NK-92 (cell line): ENCODE measurements around the gene CASK.
"Not testable (repeated sequence)": the region's sequence is repeated elsewhere in the genome, so short reads cannot be mapped to it uniquely, and the experiment has no call there.

ENCODE experiments used
- DNase-seq: peaks from one replicate; lab custom pipeline; 2025; ENCODE audit not compliant: unreplicated experiment; lab: John Stamatoyannopoulos, UW

CASK gene

DNA sequence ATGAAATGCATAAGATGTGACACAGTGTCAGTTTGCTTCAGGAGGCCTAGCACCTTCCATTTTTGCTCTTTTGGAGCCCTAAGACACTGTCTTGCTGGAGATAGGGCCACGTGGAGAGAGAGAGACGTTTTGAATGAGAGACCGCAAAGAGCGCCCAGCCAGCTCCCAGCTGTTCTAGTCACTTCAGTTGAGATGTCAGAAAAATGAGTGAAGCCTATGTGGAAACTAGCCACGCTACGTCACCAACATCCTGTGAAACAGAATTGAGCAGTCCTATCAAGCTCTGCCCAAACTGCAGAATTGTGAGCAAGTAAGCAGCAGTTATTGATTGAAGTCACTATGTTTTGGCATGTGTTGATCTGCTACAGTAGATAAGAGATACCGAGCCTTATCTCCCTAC is 186.3 kb downstream of the CASK start:
- no peak for DNase-seq

DNA sequence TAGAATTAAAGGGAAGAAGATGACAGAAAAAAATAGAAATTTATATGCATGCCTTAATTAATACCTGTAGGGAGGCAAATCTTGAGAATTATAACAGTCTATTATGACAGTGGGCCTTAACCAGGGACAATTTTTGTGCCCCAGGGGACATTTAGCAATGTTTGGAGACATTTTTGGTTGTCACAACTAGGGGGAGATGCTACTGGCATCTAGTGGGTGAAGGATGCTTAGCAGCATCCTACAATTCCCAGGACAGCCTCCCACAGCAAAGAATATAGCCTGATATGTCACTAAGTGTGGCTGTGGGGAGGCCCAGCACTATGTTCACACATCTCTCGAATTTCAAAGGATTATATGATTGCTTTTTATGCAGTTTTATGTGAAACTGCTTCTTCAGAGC is 188.8 kb downstream of the CASK start:
- no peak for DNase-seq

DNA sequence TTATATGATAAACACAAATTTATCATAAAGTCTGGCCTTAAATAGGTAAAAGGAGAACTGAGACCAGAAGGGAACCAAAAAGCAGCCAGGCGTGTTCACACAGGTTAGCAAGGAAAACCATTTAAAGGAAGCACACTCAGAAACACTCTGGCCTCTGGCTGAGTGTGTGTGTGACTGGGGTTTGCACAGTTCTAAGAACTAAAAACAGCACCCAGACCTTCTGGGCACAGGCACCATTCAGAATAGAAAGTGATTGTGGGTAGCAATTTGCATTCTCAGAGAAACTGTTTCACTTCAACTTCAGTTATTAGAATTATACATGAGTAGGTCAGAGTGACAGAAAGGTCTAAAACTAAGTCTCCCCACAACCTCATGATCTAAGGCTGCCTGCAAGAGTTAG is 189.4 kb downstream of the CASK start:
- DNase-seq, result no peak

DNA sequence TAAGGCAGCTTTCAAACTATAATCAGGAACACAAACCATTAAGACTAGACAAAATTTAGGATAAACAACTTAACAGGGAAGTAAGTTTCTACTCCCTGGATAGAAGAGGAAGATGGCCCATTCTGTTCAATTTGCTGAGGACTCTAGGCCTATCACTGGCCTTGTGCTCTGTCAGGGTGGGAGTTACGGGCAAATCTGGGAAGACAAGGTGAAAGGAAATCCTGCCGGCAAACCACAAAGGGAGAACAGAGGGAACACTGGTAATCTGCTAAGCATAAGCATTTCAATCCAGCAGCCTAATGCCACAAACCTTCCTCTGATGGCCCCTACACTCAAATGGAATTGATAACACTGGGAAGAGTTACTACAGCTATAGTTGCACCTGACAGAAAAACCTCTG is 191.1 kb downstream of the CASK start:
- DNase-seq, result no peak

DNA sequence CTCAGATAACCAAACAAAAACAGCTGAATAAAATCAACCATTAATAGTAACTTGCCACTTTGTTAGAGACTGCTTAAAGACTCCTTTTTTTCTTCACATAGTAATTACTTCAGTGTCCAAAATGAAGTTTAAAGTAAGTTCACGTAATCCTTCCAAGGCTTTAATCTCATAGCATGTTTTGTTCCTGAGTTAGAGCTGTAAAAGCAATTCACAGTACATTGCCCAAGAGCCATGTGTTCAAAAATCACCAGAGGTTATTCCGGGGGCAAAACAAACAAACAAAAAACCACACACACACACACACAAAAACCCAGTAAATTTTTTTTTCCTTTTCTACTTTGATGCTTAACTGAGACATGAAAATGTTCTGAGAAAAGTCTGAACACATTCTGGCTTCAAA is 193.3 kb downstream of the CASK start:
- no peak for DNase-seq

DNA sequence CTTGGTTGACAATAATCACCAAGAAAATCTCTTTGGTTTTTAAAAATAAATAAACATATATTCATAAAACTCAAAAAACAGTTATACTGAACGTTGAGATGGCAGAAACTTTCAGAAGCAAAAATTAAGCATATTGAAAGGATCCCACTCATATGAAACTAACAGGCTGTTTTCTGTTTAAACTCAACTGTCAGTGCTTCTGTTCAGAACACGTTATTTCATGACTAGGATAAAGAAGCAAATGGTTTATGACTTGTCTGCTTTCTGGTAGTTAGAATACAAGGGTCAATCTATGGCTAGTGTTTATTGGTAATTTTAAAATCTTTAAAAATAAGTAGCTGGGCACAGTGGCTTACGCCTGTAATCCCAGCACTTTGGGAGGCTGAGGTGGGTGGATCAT is 195.2 kb downstream of the CASK start:
- DNase-seq, result no peak

DNA sequence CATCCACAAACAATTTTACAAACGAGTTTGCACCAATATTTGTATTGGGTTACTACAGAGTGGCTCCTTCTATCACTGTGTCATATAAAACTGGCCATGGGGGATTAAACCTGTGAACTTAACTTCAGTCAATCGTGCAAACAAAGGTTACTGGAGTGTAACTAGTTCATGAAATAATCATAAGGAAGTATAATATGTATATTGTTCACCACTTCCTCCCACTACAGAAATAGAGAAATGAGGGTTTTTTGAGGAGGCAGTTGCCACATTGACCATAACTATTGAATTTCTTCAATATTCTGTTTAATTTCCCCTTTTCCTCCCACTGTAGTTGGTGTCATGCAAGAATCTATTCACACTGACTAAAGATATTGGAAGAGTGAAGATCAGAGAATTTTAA is 199.5 kb downstream of the CASK start, which contains the start of gene GPR82:
TSS of gene GPR82 (plus strand) at position 356 of the 400 bp plus-strand sequence. CDS start 2,846 bp downstream, outside the sequence.
- no peak for DNase-seq

DNA sequence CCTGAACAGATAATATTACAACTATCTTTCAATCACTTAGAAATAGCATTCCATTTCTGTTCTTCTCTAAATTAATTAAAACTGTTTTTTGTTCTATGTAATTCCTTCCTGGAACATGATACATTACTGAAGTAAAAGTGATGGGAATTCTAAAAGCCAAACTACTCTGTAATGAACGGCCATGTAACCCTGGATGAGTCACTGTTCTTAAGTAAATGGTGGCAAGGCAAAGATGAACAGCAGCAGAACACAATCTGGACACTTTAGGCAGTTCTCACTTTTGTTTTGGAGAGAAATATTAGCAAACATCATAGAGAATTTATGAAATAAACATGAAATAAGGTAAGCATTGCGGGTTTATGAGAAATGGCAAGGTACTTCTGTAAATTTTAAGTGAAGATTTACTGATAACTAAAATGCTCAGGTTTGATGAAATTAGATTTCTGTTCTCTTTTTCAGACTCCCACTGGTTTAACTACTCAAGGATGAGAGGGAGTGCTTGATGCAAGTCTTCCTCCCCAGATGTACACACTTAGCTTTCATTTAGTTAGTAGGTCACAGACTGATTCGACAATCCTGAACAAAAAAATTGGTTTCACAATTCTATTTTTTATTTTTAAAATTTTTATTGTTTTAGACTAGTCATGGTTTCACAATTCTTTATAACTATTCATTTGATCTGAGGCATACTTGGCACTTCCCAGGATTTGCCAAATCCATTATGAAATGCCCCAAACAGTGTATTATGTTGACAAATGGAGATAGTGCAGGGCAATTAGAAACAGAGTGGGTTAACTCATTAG is 200.3 kb downstream of the CASK start:
- DNase-seq, result no peak

DNA sequence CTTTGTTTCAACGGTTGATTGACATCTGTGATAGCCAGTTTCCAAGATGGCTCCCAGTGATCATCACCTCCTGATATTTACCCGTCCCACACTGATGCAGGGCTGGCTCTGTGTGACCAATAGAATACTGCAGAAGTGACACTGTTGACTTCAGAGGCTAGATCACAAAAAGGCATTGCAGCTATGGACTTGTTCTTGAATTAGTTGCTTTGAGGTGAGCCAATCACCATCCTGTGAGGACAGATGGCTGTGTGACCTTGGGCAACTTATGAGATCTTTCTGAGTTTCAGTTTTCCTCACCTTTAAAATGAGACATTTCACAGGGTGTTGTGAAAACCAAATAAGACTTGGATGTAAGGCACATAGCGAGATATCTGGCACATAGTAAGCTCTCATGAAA is 201.1 kb downstream of the CASK start:
- DNase-seq, result no peak

DNA sequence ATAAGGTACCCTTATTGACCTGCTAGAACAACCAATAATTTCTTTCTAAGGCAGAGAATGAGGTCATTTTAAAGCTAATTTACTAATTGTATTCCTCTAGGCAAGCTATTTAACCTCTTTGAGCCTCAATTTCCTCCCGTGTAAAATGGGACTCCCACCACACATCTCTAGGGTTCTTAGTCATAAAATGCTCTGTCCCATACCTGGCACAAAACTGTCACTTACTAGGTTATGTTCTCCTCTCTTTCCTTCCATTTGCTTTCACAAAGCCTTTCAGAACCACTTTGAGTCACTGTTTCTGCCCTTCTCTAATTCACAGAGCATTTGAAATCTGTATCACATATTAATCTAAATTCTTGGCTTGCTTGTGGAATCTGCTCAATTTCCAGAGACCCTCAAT is 201.8 kb downstream of the CASK start:
- no peak for DNase-seq

DNA sequence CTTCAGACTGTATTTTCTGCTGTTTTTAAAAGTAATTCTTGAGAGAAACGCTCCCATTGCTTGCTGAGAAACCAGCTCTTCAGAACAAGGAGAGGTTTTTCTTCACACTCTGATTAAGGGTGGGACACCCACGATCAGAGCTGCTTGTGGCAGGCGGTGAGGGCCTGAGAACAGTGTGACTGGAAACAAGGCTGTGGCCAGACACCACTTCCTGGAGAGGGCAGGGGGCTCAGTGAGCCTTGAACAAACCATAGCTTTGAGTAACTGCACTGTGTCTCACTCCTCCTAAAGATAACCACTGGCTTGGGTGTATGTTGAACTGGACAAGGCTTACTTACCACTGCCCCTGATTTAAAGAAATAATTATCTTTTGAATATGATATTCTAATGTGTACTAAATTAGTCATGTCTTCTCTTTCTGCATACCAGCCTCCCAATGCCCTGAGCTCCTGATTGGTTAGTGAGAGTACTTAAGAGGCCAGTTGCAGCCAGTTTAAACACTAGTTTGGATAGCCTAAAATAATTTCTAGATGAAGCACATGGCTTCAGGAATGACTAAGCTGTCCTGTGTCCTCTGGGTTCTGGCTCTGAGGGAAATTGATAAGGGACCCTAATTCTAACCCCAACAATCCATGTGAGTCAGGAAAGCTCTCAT is 203.1 kb downstream of the CASK start:
- no peak for DNase-seq

DNA sequence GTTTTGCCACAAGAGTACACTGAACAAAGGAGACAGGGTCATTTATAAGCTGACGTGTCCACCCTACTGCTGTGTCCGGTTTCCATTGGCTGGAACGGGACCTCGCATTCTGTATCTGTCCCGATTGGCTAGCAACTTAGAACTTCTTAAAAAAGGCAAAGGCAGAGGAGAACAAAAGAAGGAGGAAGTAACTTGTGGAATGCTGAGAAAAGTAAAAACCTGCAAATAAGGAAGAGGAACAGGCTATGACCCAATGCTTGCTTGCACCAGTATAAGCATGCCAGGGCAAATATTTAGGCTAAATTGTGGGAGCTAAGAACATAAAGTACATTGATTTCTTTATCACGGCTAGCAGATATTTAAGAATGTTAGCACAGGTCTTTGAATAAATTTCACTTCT is 203.7 kb downstream of the CASK start:
- DNase-seq, result not testable (repeated sequence)

DNA sequence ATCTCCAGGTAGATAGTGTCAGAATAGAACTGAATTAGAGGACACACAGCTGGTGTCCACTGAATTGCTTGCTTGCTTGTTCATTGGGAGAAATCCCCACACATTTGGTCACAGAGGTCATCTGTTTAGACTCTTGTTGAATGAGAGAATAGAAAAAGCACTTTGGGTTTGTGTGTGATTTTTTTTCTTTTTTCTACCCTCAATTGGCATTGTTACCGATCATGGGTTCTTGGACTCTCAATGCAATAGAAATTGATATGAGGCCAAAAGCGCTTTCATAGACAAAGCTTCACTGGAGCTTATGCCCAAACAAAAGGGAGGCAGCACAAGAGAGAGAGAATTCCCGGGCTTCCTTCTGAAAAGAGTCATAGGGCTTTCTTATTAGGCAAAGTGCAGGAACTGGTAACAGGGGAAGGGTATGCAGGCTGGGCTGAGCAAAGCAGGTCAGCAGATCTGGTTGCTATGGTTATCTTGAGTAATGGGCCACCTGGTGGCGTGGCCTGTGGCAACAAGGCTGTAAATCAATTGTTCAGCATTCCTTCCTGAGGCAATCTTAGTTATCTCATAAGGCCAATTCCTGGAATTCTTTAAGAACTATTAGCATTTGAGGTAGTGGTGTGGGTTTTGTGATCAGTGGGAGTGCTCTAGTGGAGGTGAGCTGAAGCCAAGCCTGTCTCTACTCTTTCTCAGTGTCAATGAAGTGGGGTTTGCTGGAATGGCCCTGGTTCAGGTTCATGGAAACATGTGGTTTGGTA is 204.7 kb downstream of the CASK start:
- no peak for DNase-seq

DNA sequence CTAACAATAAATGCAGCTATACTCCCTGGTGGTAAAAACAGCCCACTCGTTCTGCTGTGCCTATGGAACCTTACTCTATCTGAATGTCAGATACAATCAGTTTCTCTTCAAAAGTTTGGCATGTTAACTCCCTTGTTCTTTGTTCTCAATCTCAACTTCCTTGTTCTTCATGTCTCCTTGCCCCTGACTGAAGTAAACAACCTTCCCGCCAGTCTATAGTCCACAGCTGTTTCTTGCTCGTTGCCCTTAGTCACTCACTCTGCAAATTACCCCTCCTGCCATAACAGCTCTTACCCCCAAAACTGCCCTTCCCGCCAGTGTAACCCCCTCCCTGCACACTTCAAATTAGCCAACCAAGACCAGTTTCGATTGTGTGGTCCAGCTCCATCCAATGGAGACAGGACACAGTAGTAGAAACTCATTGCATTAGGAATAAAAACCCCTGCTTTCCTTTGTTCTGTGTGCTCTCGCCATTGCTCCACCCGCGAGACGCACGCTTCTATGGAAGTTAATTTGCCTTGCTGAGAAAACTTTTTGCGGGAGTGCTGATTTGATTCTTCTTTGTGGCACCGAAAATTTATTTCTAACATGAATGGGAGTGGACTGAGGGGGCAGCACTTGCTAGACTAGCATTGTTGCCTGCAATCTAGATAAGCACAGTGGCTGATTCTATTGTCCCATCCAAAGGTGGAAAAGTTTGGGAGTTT is 206.4 kb downstream of the CASK start:
- no peak for DNase-seq

DNA sequence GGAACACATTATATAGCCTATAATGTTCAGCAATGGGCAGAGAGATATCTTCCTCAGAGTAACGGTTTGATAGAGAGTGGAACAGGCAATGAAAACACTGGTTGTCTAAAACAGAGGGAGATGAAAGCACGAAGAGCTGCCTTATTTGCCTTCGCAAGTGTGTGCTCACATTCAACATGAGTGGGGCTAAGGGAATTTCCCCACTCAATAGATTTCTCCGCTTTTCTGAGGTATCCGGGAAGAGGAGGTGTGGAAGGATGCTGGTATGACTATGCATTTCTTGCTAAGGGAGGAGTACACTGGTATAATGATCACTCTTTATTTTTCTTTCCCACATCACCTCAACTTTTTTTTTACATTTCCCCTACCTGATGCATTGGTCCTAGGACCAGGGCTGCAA is 207.1 kb downstream of the CASK start:
- no peak for DNase-seq

DNA sequence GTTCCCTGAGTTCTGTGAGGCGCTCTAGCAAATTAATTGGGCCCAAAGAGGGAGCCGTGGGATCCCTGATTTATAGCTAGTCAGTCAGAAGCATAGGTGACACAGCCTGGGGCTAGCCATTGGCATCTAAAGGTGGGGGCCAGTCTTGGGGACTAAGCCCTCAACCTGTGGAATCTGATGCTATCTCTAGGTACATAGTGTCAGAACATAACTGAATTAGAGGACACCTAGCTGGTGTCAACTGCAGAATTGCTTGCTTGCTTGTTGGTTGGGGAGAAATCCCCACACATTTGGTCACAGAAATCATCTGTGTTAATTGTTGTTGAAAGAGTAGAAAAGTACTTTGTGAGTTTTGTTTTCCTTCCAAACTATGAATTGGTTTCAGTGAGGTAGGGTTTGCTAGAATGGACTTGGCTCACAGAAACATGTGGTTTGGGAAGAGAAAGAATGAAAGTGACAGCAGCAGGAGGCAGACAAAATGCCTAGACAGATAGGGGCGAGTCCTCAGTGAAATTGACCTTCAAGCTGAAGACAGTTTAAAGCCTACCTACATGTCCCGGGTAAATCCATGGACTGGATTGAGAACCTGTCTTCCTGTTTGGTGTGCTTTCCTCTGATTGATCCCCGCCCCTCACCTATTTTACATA is 212.2 kb downstream of the CASK start:
- DNase-seq, result no peak

DNA sequence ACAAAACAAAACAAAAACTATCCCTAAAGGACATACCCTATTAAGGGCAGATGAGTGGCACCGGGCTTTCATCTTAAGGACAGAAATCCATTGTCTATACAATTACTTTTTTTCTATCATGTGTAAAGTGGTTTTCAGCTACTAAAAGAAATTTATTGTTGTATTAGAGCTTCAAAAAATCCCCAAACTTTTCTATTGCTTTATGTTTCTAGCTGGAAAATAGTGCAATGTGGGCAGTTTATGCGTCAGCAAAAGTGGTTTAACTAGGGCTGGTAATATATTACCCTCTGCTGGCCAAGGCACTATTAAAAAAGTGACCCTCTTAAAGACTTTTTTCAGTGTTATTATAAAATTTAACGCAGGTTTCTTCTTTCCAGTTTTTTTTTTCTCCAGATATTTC is 214.9 kb downstream of the CASK start:
- DNase-seq, result no peak

DNA sequence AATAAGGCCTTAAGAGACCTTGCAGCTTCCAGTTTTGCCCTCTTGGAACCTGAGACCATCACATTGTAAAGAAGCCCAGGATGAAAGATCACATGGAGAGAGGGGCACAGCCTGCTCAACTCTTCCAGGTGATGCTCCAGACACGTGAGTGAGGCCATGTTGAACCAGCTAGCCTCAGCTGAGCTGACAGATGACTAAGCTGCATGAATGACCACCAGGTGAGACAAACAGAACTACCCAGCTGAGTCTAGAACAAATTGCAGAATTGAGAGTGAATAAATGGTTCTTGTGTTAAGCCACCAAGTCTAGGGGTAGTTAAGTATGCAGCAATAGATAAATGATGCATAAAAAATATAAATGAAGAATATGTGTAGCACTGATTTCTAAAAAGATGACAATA is 216.1 kb downstream of the CASK start:
- no peak for DNase-seq

DNA sequence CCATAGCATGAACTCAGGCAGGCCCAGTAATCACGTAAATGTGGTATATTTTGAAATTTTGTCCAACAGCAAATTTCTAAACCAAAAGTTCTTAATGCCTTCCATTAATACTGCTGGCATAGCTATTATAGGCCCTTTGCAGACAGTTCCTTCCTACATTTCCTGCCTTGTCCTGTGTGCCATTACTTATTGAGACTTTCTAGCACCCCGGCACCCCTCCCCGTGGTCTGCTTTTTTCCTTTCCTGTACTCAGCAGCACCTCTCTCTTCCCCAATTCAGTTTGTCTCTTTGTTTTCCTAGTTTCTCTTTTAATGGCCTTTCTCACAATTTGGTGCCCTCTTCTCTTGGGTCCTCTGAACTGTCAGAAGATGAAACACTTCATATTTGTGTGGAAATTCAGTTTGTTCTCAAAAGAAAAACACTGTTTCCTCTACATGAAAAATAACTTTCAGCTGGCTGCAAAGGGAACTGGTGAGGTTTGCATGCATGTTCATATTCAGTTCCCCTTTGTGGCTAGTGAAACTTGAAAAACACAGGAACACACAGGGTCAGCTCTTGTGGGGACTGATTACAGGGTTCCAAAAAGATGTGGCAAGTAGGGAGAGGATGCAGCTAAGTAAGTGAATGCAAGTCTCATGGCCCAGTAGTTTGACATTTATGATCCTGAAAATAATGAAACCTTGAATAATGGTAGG is 217.5 kb downstream of the CASK start:
- DNase-seq, result no peak

DNA sequence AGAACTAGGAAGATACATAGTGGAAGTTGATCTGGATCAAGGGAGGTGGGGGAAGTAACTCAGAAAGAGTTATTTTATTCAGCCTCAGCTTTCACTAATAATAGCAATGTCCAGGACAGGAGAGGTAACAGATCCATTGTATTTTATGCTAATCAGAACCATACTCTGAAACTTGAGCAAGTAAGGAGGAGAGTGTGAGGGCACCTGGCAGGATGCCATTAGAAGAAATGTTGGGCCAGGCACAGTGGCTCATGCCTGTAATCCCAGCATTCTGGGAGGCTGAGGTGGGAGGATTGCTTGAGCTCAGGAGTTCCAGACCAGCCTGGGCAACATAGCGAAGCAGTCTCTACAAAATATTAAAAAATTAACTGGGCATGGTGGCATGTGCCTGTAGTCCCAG is 218.3 kb downstream of the CASK start:
- no peak for DNase-seq
